Small intestine (tissue), 7 donors: ENCODE measurements around the gene SLC6A18. TPM values are rescaled to one million over a fixed set of nuclear protein-coding genes. Genes with fewer than 3 reads are reported as not detected.

Experiments used
- DNase-seq, 2 donors: peaks; one replicate each; pipeline versions ENCODE4 v3.0.0 to v3.0.0-alpha.2; 2013
- FAIRE-seq: peaks from 2 replicates; lab custom pipeline; 2012; peaks lifted over from hg19 to GRCh38; lab: Jason Lieb, UNC
- H3K27ac ChIP-seq, 3 donors: one replicate each; pipeline ENCODE4 v1.5.1; 2013; ENCODE audit warnings: low read length in 2 of 3, mild to moderate bottlenecking in 2 of 3, control low read depth in 1 of 3, inconsistent platforms in 1 of 3, low read depth in 1 of 3, moderate library complexity in 1 of 3
- H3K27me3 ChIP-seq, 3 donors: one replicate each; pipeline ENCODE4 v1.6.1; 2013; ENCODE audit warnings: low read length in 3 of 3, inconsistent platforms in 1 of 3; ENCODE audit not compliant: control insufficient read depth in 3 of 3, insufficient read depth in 3 of 3
- H3K36me3 ChIP-seq, 3 donors: one replicate each; pipeline ENCODE4 v1.6.1; 2013; ENCODE audit warnings: low read length in 3 of 3, inconsistent platforms in 1 of 3, low read depth in 1 of 3, mild to moderate bottlenecking in 1 of 3, moderate library complexity in 1 of 3; ENCODE audit not compliant: control insufficient read depth in 3 of 3, insufficient read depth in 2 of 3
- H3K4me1 ChIP-seq, 3 donors: one replicate each; pipeline ENCODE4 v1.6.1; 2013; ENCODE audit warnings: low read length in 2 of 3, inconsistent platforms in 1 of 3, low read depth in 1 of 3, mild to moderate bottlenecking in 1 of 3, moderate library complexity in 1 of 3; ENCODE audit not compliant: control insufficient read depth in 3 of 3, insufficient read depth in 2 of 3
- H3K4me3 ChIP-seq, 3 donors: one replicate each; pipeline ENCODE4 v1.5.1; 2013; ENCODE audit warnings: low read length in 3 of 3, control low read depth in 1 of 3, inconsistent platforms in 1 of 3, low read depth in 1 of 3, mild to moderate bottlenecking in 1 of 3, moderate library complexity in 1 of 3
- H3K9me3 ChIP-seq, 2 donors: one replicate each; pipeline ENCODE4 v1.6.1; 2013; ENCODE audit warnings: low read depth in 1 of 2, low read length in 1 of 2; ENCODE audit not compliant: control insufficient read depth in 2 of 2, insufficient read depth in 1 of 2
- WGBS, 3 donors: extraction: QIAGEN DNeasy Blood & Tissue Kit; methylation state at CpG; one replicate each; pipeline ENCODE4 v1.1.7; 2013; 5-methylcytosine and 5-hydroxymethylcytosine counted together
- polyA plus RNA-seq, 4 donors: library from polyadenylated mRNA; stranded (reverse) in 3 of 4; unstranded in 1 of 4; fragments of 200-250 nt in 3 of 4; fragments of 120-200 nt in 1 of 4; gene quantifications; one replicate each; pipeline versions ENCODE4 v1.2.1 to v1.2.3, GENCODE V29; 2013
- donor health status: healthy with polysubstance abuse.
- donor health status: control.
- donor health status: control.
- donor health status: Bipolar disorder and iron deficiency.
- donor health status: healthy.

Gene SLC6A18
- polyA plus RNA-seq, 4 donors, result 0.04 TPM; not detected in 2

DNA sequence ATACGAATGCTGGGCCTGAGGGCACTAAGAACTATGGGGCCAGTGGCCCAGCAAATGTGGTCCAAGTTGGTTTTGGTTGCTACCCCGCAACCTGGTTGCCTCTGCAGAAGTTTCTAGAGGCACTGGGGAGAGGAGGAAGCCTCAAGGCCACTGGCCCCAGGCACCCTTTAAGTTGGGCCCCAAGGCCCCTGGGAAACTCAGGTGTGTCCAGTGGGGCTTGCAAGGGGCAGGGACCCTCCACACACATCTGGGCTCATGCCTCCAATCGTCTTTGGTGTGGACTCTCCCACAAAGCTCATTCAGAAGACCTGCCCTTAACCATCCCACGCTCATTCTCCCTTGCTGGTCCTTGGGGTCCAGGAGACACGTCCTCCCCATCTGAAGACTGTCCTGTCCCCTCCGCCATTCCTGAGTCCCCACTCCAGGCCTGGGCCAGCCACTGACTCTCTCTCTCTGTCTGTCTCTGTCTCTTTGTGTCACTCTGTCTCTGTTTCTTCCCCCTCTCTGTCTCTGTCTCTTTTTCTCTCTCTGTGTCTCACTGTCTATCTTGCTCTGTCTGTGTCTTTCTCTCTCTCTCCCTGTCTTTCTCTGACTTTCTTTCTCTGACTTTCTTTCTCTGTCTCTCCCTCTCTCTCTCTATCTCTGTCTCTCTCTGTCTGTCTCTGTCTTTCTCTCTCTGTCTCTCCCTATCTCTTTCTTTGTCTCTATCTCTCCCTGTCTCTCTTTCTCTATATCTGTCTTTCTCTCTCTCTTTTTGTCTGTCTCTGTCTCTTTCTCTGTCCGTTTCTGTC is 27.1 kb upstream of the SLC6A18 start:
- Histone ChIP-seq H3K27ac (no peak overlapping the region), H3K4me3 (no peak overlapping the region), H3K27me3 (no peaks in the 10 kb centered on the region), H3K9me3 (peaks cover 0 to 17% of the 10 kb centered on the region in 2 donors), H3K36me3 (peaks cover 0 to 26% (median 2%) of the 10 kb centered on the region in 3 donors), H3K4me1 (peaks cover 0 to 30% (median 0%) of the 10 kb centered on the region in 3 donors)
- 88 to 91% (median 89%) methylated on average over 7 of the region's 7 CpGs for WGBS, 3 donors
- no peak for DNase-seq
- FAIRE-seq, result no peak

DNA sequence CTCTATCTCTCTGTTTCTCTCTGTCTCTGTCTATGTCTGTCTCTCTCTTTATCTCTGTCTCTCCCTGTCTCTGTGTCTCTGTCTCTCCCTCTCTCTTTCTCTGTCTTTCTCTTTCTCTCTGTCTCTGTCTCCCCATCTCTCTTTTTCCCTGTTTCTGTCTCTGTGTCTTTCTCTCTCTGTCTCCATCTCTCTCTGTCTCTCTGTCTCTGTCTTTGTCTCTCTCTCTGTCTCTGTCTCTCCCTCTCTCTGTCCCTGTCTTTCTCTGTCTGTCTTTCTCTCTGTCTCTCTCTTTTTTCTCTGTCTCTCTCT is 25.9 kb upstream of the SLC6A18 start:
- H3K27me3 ChIP-seq, result no peaks in the 10 kb centered on the region
- peaks cover 0 to 39% (median 0%) of the 10 kb centered on the region in 3 donors for H3K4me1 ChIP-seq
- no peak for FAIRE-seq
- peak overlapping the region in 2 of 3 donors; percentile 27 to 85 for H3K27ac ChIP-seq
- DNase-seq, result no peak
- no peak overlapping the region for H3K4me3 ChIP-seq
- peaks cover 0 to 17% of the 10 kb centered on the region in 2 donors for H3K9me3 ChIP-seq
- peaks cover 0 to 36% (median 2%) of the 10 kb centered on the region in 3 donors for H3K36me3 ChIP-seq

DNA sequence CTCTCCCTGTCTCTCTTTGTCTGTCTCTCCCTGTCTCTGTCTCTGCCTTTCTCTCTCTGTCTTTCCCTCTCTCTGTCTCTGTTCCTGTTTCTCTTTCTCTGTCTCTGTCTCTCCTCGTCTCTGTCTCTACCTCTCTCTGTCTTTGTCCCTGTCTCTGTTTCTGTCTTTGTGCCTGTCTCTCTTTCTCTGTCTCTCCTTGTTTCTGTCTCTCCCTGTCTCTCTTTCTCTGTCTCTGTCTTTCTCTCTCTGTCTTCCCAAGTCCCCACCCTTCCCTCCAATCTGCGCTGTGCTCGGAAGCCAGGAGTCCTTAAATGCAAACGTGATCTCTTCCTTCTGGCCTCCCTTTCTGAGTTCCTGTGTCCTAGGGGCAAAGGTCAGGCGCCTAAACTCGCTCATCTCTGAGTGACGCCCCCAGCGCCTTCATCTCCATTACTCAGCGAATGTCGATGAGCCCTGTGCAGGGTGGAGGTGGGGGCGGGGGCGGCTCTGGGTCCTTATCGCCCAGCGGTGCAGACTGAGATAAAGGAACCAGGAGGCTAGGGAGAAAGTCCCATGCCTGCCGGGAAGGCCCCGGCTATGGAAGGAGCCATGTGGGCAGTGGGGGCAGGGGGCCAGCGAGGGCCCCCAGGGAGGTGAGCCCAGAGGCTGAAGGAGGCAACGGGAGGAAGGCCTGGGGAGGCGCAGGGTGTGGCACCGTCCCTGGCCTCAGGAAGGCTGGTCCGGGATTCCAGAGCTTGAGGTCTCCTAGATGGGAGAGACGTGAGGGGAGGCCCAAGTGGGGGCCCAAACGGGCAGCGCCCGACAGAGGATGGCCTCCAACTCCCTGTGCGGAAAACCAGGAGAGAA is 25.3 kb upstream of the SLC6A18 start:
- H3K9me3 ChIP-seq, result peaks cover 0 to 17% of the 10 kb centered on the region in 2 donors
- FAIRE-seq (no peak), DNase-seq (peak; percentile 91 to 95)
- H3K4me1 ChIP-seq, result peaks cover 0 to 44% (median 0%) of the 10 kb centered on the region in 3 donors
- WGBS, 3 donors, result 12 to 43% (median 32%) methylated on average over 26 of the region's 26 CpGs
- H3K36me3 ChIP-seq, result peaks cover 0 to 41% (median 2%) of the 10 kb centered on the region in 3 donors
- no peaks in the 10 kb centered on the region for H3K27me3 ChIP-seq
- H3K4me3 ChIP-seq, result peak overlapping the region in 2 of 3 donors; percentile 79 to 84
- peak overlapping the region; percentile 62 to 99 (median 96) for H3K27ac ChIP-seq

DNA sequence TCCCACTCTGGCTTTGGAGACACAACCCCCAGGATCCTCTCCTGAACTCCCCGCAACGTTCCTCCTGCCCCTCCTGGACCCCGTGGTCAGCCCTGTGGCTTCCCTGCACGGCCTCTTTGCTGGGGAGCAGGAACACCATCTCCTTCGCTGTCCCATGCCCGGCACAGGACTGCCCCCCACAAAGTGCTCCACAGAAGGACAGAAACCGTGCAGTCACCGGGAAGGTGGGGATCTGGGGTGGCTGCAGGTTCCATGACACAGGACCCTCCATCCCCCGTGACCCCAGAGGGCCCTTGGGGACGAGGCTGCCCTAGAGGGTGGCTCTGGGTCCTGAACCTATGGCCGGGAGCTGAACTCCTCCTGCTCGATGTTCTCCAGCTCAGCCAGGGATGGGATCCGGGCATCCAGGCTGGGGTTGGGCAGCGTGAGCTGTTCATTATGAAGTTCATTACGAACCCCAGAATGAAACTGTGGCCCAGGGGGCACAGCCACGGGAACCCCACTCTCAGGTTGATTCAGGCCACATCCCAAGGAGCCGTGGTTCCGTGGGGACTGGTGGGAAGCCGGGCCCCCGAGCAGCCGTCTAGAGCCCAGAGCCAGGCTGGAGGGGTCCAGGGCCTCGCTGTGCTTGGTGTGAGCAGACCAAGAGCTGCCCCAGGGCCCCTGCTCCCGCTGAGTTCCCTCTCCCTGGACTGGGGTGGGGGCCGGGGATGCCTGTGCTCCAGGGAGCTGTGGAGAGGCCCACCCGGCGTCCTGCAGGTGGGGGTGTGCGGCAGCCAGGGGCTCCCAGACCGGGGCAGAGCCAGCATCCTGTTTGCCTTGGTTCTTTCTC is 24.5 kb upstream of the SLC6A18 start:
- peaks cover 0 to 53% (median 0%) of the 10 kb centered on the region in 3 donors for H3K4me1 ChIP-seq
- H3K36me3 ChIP-seq, result peaks cover 0 to 47% (median 4%) of the 10 kb centered on the region in 3 donors
- no peak for FAIRE-seq
- H3K9me3 ChIP-seq, result peaks cover 0 to 17% of the 10 kb centered on the region in 2 donors
- peak; percentile 37 to 59 for DNase-seq
- 24 to 57% (median 33%) methylated on average over 28 of the region's 28 CpGs for WGBS, 3 donors
- H3K4me3 ChIP-seq, result peak overlapping the region in 2 of 3 donors; percentile 79 to 84
- H3K27ac ChIP-seq, result peak overlapping the region; percentile 62 to 99 (median 96)
- H3K27me3 ChIP-seq, result no peaks in the 10 kb centered on the region

DNA sequence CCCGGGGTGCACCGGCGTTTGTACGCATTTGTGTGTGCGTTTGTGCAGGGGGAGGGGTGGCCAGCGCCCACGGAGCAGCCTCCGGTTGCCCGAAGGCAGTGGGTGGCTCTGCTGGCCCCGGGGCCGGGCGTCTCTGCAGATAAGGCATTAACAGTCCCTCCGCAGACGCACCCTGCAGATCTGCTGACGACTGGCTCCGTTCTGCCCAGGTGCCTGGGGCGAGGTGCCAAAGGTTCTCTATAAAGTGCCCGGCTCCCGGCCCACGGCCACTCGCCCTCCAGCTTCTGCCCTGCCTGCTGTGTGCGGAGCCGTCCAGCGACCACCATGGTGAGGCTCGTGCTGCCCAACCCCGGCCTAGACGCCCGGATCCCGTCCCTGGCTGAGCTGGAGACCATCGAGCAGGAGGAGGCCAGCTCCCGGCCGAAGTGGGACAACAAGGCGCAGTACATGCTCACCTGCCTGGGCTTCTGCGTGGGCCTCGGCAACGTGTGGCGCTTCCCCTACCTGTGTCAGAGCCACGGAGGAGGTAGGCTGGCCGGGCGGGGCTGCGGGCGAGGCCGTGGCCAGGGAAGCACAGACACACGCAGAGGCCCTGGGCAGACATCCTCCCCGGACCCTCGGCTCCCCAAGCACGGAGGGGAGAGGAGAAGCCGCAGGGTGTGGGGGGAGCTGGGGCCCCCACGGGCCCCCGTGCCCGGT is 23.7 kb upstream of the SLC6A18 start, which contains the start of gene SLC6A19:
TSS of gene SLC6A19 (plus strand) at position 269 of the 699 bp plus-strand sequence. CDS start at position 325, 56 bp downstream.
- peak within 1 kb of the TSS in 2 of 3 donors; percentile 79 to 84 for H3K4me3 ChIP-seq
- WGBS, 3 donors, result 10 to 57% (median 35%) methylated on average over 44 to 51 of the region's 51 CpGs

DNA sequence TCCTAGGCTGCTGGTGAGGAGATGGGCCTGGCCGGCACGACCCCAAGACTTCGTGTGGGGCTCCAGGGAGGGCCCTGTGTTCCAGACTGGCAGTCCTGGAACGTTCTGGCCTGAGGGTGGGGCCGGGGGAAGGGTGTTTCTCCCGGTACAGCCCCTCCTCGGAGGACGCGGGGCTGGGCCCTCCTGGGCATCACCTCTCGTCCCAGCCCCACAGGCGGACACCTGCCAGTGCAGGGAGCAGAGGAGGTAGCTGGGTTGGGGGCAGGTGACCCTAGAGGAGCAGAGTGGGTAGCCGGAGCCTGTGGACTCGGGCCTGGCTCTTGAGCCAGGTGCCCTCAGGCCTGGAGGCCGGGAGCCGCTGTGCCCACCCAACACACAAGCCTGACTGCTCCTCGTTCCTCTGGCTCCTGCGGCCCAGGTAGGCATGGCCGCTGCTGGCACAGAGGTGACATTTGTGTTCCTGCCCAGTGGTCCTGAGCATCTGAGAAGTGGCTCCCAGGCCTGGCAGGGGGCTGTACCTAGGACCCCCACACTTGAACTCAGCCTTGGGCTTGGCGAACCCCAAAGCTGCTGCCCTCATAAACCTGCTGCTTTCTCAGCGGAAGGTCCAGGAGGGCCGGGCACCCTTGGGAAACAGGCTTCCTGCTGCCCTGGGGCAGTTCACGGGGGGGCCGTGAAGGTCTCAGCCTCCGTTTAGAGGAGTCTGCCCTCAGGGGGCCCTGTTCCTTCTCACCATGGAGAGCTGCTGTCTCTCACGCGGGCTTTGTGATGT is 23.0 kb upstream of the SLC6A18 start:
- H3K4me1 ChIP-seq, result peaks cover 0 to 64% (median 2%) of the 10 kb centered on the region in 3 donors
- 19 to 64% (median 58%) methylated on average over 26 of the region's 26 CpGs for WGBS, 3 donors
- FAIRE-seq (no peak), DNase-seq (peak in 1 of 2 donors; percentile 72)
- peak overlapping the region; percentile 77 to 96 (median 93) for H3K27ac ChIP-seq
- H3K4me3 ChIP-seq, result peak overlapping the region in 2 of 3 donors; percentile 79 to 84
- H3K27me3 ChIP-seq, result no peaks in the 10 kb centered on the region
- peaks cover 0 to 13% of the 10 kb centered on the region in 2 donors for H3K9me3 ChIP-seq
- peaks cover 3 to 60% (median 5%) of the 10 kb centered on the region in 3 donors for H3K36me3 ChIP-seq

More for the DNA sequence above, 23.7 kb upstream of the SLC6A18 start, which contains the start of gene SLC6A19:
- Histone ChIP-seq H3K27me3 (no peaks in the 10 kb centered on the region), H3K27ac (peak within 1 kb of the TSS; percentile 77 to 99 (median 96)), H3K4me1 (peaks cover 0 to 60% (median under 1%) of the 10 kb centered on the region in 3 donors), H3K9me3 (peaks cover 0 to 17% of the 10 kb centered on the region in 2 donors), H3K36me3 (peaks cover under 1 to 52% (median 5%) of the 10 kb centered on the region in 3 donors)
- DNase-seq (peak; percentile 90 to 94), FAIRE-seq (no peak)

DNA sequence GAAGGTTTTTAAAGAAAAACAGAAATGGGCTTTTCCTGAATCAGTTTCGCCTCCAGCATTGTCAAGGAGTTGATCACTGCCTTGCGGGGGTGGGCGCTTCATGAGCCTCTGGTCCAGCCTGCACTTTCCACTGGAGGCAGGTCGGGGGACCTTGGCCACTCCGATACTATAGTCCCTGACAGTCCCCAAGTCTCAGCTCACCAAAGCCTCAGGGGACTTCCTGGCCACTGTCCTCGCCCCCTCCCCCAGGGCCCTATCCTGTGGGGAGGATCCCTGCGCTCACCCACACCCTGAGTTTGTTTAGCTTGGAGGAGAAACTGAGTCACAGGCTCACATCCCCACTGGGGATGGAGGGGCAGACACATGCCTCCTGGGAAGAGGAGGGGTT is 22.4 kb upstream of the SLC6A18 start:
- Histone ChIP-seq H3K36me3 (peaks cover 3 to 63% (median 9%) of the 10 kb centered on the region in 3 donors), H3K27ac (peak overlapping the region in 2 of 3 donors; percentile 93 to 96), H3K4me1 (peaks cover 0 to 70% (median 2%) of the 10 kb centered on the region in 3 donors), H3K9me3 (peaks cover 0 to 10% of the 10 kb centered on the region in 2 donors), H3K4me3 (peak overlapping the region in 2 of 3 donors; percentile 79 to 84), H3K27me3 (no peaks in the 10 kb centered on the region)
- WGBS, 3 donors, result 36 to 73% (median 67%) methylated on average over 7 of the region's 7 CpGs
- no peak for DNase-seq
- no peak for FAIRE-seq
